ACHN (cell line): ENCODE measurements around the gene PRKN.
A peak's percentile ranks its signal among the peaks of the same experiment; 100 is the strongest.
"Not testable (repeated sequence)": the region's sequence is repeated elsewhere in the genome, so short reads cannot be mapped to it uniquely, and the experiment has no call there.

Experiments used
- DNase-seq: peaks from one replicate; pipeline ENCODE4 v3.0.0-alpha.2; 2015
- in situ Hi-C: cut with HindIII; loops from 2 replicates; pipeline ENCODE4 v1.10.0; 2017; ENCODE audit warnings: low sequenced_read_pairs, low pct_ligation_motif_present, low pct_unique_long_range_greater_than_20kb

Gene PRKN

DNA sequence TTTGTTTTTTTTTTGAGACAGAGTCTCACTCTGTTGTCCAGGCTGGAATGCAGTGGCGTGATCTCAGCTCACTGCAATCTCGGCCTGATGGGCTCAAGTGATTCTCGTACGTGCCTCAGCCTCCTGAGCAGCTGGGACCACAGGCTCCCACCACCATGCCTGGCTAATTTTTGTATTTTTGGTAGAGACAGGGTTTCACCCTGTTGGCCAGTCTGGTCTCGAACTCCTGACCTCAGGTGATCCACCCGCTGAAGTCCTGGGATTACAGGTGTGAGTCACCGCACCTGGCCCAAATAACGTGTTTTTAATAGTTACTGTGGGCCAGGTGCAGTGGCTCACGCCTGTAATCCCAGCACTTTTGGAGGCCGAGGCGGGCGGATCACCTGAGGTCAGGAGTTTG, 876.1 kb downstream of the PRKN start:
- DNase-seq, in situ Hi-C loops: not testable (repeated sequence)

DNA sequence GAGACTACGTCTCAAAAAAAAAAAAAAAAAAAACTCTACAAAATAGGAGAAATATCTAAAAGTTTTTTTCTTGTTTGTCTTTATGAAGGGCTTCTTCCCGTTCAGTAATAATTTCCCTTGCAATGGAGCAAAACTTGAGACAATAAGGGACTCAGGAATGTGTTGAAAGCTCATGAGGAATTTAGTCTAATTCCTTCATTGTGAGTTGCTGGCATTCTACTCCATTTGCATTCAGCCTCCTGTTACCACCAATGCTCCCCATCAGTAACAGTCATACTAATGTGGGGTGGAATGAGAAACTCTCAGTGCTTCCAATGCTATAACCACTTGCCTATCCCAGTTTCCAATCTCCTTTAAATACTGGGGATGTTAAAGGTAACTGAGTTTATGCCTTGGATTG, 877.0 kb downstream of the PRKN start:
- no peak for DNase-seq
- in situ Hi-C loops: no loop called here

DNA sequence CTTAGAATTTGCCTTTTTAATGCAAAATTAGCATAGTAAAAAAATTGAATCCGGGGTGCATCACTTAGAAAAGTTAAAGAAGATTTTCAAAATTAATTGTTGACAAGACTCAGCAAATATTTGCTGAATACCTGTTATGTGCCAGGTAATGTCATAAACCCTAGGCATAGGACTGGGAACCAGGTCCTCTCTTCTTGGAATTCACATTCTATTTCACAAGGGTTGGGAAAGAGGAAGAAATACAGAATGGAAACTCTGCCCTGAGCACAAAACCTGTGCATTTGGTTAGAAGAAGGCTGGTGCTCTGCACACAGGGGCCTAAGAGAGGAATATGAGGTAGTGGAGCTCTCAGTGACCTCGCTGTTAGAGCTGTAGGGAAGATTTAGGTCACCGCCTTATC, 879.9 kb downstream of the PRKN start:
- in situ Hi-C loops: no loop called here
- DNase-seq: no peak

DNA sequence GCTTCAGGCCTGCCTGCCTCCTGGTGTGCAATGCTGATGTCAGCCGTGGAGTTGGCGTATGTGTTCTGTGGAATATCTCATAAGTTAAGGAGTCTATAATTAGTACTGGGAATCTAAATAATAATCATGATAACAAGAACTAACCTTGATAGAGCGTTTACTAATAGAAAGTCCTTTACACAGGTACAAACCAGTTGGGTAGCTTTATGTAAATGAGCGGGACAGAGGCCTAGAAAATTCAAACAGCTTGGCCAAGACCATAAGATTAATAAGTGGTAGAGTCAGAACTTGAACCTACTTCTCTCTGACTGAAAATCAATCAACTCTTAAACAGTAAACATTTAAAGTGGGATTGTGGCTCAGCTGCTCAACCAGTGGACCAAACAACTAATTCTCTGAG, 882.8 kb downstream of the PRKN start:
- no peak for DNase-seq
- in situ Hi-C loops: no loop called here

DNA sequence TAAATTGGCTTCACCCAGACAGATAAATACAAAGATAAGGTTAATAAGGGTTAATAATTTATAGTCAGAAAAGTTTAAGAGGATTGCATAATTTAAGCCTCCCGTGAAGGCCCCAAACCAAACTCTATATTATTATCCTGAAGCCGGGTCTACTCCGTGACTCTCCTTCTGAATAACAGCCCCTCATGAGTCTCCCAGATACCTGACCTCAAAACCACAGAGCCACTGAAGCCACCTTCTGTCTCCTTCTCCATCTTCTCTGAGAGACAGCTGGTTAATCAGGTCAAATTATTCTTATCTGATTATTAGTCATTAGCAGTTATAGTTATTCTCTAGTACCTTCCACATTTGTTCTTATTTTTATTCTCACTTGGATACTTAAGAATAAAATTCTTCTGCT, 884.5 kb downstream of the PRKN start:
- in situ Hi-C loops: no loop called here
- DNase-seq: no peak

DNA sequence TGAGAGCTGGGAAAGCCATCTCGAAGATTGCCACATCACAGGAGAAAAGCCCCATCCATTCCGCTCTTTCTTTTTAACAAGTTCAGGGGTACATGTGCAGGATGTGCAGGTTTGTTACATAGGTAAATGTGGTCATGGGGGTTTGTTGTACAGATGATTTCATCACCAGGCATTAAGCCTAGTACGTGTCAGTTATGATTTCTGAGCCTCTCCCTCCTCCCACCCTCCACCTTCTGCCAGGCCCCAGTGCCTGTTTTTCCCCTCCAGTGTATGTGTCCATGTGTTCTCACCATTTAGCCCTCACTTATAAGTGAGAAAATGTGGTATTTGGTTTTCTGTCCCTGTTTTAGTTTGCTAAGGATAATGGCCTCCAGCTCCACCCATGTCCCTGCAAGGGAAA, 887.2 kb downstream of the PRKN start:
- in situ Hi-C loops: no loop called here

DNA sequence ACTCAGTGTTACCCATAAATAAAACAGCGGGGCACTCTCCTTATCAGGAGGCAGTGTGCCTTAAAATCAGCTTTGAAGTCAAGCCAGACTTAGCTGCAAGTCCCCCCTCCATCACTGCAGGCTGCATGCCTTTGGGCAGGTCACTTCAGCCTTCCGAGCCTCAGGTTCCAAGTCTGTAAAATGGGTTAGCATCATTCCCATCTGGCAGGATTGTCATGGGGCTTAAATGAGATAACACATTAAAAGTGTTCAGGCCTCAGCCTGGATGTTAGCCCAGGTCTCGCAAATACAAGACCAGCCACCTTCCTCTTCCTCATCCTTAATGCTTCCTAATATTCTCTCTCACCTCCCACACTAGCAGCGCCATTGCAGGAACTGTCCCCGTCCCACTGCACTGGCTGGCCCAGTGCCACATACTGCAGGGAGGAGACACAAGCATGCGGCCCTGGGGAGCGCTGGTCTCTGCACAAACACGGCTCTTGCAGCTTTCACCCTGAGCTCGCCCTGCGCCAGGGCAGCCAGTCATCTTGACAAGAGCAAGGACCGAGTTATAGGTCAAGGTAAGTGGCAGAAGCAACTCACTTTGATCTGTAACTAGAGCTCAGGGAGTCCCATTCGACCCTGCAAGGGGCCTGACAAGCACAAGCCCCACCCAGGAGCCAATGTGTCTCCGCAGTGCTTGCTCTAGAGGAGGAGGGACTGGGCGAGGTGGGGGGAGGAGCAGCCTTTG, 889.1 kb downstream of the PRKN start:
- DNase-seq: no peak
- in situ Hi-C loops: no loop called here

More for the DNA sequence above, 887.2 kb downstream of the PRKN start:
- DNase-seq: no peak

DNA sequence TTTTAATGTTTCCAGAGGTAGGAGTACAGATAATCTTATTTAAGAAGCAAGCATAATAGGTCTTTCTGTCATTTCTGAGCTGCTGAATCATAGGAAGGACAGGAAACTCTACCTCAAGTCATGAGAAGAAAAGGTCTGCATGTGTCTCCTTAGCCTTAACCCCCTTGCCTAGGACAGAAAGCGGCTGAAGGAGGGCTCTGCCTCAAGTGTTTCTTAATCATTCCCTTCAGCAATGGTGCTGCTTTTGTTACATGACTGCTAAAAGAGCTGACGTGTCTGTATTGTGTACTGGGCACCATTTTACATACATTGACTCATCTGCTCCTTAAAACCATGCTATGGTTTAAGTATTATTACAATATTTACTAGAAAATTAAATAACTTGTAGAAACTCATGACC, 889.7 kb downstream of the PRKN start:
- in situ Hi-C loops: no loop called here
- no peak for DNase-seq

DNA sequence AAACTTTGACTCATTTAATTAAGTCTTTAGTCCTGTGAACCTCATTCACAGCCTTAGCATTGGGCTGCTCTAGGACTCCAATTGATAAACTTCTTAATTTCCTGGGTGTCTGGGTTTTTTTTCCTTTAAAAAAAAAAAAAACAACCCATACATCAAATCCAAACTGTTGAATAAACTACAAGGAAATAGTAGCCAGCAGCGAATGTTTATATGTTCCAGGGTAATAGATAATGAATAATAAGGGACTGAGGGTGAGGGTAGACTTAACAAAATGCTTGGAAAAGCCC, 890.2 kb downstream of the PRKN start:
- in situ Hi-C loops: no loop called here
- DNase-seq: no peak

DNA sequence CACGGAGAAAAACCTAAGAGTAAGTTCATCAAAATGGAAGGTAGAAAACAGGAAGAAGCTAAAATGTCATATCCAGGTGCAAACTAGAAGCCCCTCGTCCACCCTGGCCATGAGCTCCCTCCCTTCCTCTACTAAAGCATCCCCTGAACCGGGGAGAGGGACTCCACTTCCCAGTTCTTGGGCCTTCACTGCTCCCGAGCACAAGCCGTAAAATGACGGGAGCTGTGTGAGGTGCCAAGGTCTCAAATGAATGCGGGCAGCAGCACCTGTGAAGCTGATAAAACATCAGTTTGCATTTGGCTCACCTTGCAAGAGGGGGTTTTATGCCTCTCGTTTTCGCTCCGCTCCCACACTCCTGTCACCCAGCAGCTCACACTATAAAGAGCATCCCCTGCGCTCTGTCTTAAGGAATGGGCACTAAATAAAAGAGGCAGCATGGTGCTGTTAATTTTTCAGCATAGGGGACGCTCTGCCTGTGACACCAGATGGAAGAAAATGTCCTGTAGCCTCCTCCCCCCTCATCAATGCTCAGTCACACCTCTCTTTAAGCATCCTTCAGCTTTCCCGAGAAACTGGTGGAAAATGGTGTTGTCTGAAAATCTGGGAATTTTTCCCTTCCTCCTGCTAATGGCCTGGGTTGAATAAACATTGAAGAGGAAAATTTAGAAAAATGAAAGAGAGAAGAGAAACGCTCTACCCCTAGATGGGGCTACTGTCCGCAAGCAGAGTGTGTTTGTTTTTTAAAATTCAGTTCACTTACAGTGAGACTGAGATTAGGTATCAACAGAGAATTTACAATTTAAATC, 890.7 kb downstream of the PRKN start:
- DNase-seq: peak; percentile 21
- in situ Hi-C loops: no loop called here

DNA sequence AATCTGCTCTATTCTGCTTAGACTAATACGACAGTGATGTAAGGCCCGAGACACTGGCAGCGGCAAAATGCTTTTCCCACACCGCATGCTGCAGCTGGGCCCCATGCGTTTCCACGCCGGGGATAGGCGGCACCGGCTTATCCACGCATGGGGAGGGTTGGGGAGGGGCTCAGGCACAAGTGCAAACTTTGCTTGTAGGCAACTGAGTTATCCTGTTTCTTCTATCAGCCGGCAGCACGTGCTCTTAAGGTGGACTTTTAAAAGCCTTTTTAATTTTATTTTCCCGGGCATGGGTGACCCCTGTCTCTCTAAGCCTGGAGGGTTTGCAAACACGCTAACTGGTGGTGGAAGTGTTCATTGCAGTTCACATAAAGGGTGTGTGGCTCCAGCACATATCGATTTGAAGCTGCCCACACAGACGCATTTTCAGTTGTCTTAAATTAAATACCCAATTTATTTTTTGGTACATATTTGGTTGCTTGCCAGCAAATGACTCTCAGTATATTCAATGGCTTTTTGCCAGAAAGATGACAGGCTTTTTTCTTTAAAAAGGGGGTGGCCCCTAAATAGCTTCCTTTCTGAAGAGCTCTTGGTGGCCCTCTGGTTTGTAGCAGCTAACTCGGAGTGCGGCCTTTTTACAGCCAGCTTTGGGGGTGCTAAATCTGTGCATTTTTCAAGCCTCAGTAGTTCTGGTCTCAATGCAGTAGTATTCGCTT, 891.9 kb downstream of the PRKN start:
- in situ Hi-C loops: no loop called here
- DNase-seq: no peak

DNA sequence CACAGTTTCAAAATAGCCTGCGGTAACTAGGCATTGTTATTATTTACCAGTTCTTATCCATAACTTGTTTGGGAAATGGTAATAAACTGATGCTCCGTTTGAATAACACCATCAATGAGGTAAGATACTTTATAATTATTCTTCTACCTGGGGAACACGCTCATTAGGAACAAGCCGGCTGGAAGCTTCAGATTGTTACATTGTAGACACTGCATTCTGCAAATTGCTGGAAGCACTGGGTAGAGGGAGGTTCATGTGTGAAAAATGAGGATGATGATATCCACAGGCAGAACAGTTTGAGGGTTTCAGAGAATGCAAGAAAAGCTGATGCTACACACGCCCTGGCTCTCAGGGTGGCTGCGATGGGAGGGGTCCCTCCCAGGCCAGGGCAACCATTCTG, 893.1 kb downstream of the PRKN start:
- DNase-seq: no peak
- in situ Hi-C loops: no loop called here

DNA sequence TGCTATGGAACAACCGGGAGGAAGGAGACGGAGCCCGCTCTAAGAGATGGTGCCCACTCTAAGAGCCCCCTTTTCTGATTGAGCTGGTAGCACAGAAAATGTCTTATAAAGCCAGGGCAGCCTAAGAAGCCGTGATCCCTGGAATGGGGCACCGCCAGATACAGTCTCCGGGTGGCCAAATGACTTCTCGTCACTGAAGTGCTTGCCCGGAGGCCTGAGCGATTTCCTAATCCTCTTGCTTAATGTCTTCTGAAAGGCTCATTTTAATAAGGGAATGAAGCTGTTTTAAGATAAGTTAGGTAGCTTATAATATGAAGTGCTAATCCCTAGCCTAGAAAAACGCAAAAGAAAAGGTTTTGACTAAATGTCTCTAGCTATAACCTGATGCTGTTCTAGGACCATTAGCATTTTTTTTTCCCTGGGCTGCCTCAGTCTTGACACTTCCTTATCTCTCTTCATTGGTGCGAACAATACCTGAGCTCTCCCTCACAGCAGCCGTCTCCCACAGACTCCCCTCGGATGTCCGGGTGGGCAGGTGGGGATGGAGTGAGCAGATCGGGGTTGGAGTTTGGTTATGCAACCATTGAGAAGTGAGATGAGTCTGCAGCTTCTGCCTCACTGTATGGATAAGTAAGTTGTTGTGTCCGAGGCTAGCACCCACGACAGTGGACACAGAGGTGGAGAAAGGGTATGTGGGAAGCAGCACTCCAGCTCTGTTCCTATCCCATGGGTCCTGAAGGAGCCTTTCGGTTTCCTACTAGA, 894.3 kb downstream of the PRKN start:
- no peak for DNase-seq
- in situ Hi-C loops: no loop called here

DNA sequence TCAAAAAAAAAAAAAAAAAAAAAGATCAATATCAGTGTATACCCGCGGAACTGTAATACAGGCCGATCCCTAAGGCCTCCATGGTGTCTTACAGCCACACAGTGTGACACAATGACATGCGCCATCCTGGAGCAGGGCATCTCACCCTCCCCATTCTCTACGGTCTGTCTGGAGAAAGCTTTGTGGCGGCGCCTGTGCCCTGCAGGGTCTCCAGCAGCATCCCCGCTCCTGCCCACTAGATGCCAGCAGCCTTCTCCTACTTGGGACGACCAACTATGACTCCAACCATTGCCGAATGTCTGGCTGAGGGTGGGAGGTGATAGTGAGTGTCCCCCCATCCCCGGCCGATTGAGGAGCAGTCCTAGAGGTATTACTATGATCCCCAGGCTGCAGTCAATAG, 894.9 kb downstream of the PRKN start:
- DNase-seq: no peak
- in situ Hi-C loops: no loop called here

DNA sequence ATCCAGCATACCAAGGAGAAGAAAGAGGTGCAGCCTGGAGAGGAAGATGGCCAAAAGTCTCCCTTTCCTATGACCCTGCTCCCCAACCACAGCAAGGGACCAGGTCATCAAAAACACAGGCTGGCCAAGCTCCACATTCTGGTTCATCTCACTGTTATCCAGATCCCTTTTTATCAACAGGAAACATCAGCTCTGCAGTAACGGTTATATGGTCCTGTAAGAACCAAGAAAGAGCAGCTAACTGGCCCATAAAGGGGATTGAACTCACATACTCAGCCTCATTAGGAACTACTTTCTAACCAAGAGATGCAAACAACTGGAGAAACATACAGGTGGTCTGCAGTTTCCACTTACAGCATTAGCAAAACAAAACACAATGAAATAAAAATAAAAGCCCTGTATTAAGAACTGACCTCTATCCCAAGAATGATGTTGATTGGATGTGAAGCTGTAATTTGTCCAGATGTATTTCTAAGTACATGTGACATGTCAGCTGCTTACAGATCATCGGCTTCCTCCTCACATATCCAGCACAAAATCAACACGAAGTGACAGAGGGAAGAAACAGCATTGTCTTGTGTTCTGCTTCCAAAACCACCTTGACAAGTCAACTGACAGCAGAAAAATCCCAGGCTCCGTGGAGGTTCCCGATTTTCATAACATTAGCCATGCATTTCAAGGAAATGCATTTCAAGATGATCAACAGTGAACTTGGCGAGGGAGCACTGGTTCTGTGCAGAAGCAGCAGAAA, 896.5 kb downstream of the PRKN start:
- in situ Hi-C loops: no loop called here
- no peak for DNase-seq

DNA sequence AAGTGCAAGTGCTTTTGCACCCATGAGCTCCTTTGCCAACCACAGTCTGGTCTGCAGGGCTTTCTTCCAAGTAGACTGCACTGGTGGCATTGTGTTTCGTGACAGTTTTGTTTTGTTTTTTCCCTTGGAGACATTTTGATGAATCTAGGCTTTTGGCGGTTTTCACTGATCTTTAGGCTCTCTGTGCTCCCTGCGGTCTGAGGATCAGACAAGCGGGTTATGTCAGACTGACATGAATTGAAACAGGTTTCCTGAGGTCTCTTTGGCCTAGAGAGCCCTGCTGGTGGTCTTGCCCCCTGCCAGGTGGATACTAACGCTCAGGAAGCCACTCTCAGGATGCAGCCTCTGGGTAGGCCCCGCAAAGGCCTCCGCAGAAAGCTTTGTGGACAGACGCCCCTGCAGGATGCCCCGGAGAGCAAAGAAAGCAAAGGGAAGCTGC, 898.3 kb downstream of the PRKN start:
- in situ Hi-C loops: no loop called here
- DNase-seq: no peak

DNA sequence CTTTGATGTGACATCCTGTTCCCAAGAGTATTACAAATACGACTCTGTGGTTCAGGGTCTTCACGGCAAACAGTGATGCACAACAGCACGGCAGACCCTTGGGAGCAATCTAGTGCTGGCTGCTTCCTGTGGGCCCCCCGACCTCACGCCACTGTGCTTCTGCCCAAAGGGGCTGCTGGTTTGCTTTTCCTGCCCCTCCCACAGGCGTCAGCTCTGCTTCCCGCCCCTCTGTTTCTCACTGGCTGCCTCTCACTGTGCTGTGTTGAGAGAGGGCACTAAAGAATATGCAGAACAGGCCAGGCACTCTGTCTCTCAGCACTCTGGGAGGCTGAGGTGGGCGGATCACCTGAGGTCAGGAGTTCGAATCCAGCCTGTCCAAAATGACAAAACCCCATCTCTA, 899.2 kb downstream of the PRKN start:
- in situ Hi-C loops: no loop called here
- DNase-seq: no peak

DNA sequence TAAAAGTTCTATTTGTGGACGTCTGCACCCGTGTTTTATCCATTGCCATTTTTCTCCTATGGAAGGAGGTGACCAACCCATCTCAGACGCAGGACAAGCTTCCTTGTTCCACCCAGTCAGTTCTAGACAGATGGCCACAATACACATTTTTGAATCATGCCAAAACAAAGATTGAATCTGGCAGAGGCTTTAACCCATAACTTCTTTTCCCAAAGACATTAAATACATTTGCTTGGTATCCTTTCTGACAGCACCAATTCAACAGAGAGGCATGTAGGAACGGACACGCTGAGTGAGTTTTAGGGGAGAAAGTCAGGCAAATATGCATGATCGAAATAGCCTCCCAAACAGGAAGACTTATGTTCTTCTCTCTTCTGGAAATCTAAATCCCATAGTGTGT, 901.1 kb downstream of the PRKN start:
- DNase-seq: no peak
- in situ Hi-C loops: no loop called here
